ENCODE data around the gene OXA1L.
"Not testable (repeated sequence)": the region's sequence is repeated elsewhere in the genome, so short reads cannot be mapped to it uniquely, and the experiment has no call there.

Gene OXA1L

GRCh38 chr14:22766457-22767322 lies at the start of gene OXA1L:
Gene OXA1L, plus strand, starts transcription at chr14:22766688. Its CDS starts 14 bp downstream, at chr14:22766702.
- peak; percentile 95 for DNase-seq (ENCODE audit: low read depth)

GRCh38 chr14:22718091-22718490 lies 48.4 kb upstream of the OXA1L start:
- no peak for DNase-seq (ENCODE audit: low read depth)

- no peak for DNase-seq (ENCODE audit: low read depth)
Measured at GRCh38 chr14:22721213-22721612, 45.3 kb upstream of the OXA1L start.

- no peak for DNase-seq (ENCODE audit: low read depth)
Measured at GRCh38 chr14:22723815-22724214, 42.7 kb upstream of the OXA1L start.

GRCh38 chr14:22724847-22725246 lies 41.6 kb upstream of the OXA1L start:
- not testable (repeated sequence) for DNase-seq (ENCODE audit: low read depth)

- not testable (repeated sequence) for DNase-seq (ENCODE audit: low read depth)
Measured at GRCh38 chr14:22725374-22725773, 41.1 kb upstream of the OXA1L start.

GRCh38 chr14:22726012-22726411 lies 40.5 kb upstream of the OXA1L start:
- no peak for DNase-seq (ENCODE audit: low read depth)

GRCh38 chr14:22732062-22732461 lies 34.4 kb upstream of the OXA1L start:
- not testable (repeated sequence) for DNase-seq (ENCODE audit: low read depth)

GRCh38 chr14:22733829-22734228 lies 32.7 kb upstream of the OXA1L start:
- no peak for DNase-seq (ENCODE audit: low read depth)

- no peak for DNase-seq (ENCODE audit: low read depth)
Measured at GRCh38 chr14:22735096-22735495, 31.4 kb upstream of the OXA1L start.

GRCh38 chr14:22736384-22736783 lies 30.1 kb upstream of the OXA1L start:
- not testable (repeated sequence) for DNase-seq (ENCODE audit: low read depth)

GRCh38 chr14:22737052-22737451 lies 29.4 kb upstream of the OXA1L start:
- DNase-seq (ENCODE audit: low read depth) = no peak

- DNase-seq (ENCODE audit: low read depth) = no peak
Measured at GRCh38 chr14:22739423-22739822, 27.1 kb upstream of the OXA1L start.

GRCh38 chr14:22740020-22740419 lies 26.5 kb upstream of the OXA1L start:
- no peak for DNase-seq (ENCODE audit: low read depth)

GRCh38 chr14:22747769-22748168 lies 18.7 kb upstream of the OXA1L start:
- no peak for DNase-seq (ENCODE audit: low read depth)

GRCh38 chr14:22748206-22748605 lies 18.3 kb upstream of the OXA1L start:
- no peak for DNase-seq (ENCODE audit: low read depth)

- DNase-seq (ENCODE audit: low read depth) = no peak
Measured at GRCh38 chr14:22748631-22749068, 17.8 kb upstream of the OXA1L start.

GRCh38 chr14:22752422-22752821 lies 14.1 kb upstream of the OXA1L start:
- no peak for DNase-seq (ENCODE audit: low read depth)

- no peak for DNase-seq (ENCODE audit: low read depth)
Measured at GRCh38 chr14:22753586-22753985, 12.9 kb upstream of the OXA1L start.

GRCh38 chr14:22757972-22758650 lies 8.4 kb upstream of the OXA1L start:
- DNase-seq (ENCODE audit: low read depth) = not testable (repeated sequence)

- DNase-seq (ENCODE audit: low read depth) = no peak
Measured at GRCh38 chr14:22761734-22762133, 4.8 kb upstream of the OXA1L start.

- no peak for DNase-seq (ENCODE audit: low read depth)
Measured at GRCh38 chr14:22764382-22764781, 2.1 kb upstream of the OXA1L start.

GRCh38 chr14:22767323-22767589 lies 768 bp downstream of the OXA1L start:
- DNase-seq (ENCODE audit: low read depth) = no peak

GRCh38 chr14:22768947-22769346 lies 2.5 kb downstream of the OXA1L start:
- no peak for DNase-seq (ENCODE audit: low read depth)
